Measurements from ENCODE around the gene FBXO3. TPM values are rescaled to one million over a fixed set of nuclear protein-coding genes. Genes with fewer than 3 reads are reported as not detected.

Gene FBXO3
- total RNA-seq, 1 experiment from 2014 or later = 18.9 TPM

DNA sequence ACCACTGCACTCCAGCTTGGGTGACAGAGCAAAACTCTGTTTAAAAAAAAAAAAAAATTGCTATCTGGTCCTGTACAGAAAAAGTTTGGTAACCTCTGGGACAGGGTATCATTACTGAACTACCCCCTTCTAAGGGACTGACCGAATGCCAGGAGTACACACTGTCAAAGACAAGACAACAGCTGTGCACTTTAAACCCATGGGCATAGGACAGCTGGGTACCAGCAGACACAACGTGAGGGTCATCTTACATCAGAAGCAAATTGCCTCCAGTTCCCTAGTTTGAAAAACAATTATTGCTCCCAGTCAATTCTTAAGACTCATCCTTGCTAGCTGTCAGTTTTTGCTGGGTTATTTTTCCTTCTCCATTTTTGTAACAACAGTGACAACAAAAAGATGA, 55.9 kb downstream of the FBXO3 start:
- Histone ChIP-seq H3K79me2 (ENCODE audit: insufficient read depth, low read length) (no peaks in the 10 kb centered on the region; the same call in 1 of the 2 replicates), H3K56ac (ENCODE audit: insufficient read length, low read depth, low read length) (no peak overlapping the region), H3K14ac (ENCODE audit: insufficient read depth, low read length) (no peak overlapping the region), H4K8ac (replicated peaks; ENCODE audit: insufficient read length, low read depth, low read length) (no peak overlapping the region), H3K27ac (ENCODE audit: insufficient read length, low read depth, low read length) (no peak overlapping the region), H2BK120ac (ENCODE audit: low read depth, low read length, poor library complexity, severe bottlenecking) (no peak overlapping the region), H3T11ph (ENCODE audit: low read length) (no peak overlapping the region), H2AK5ac (ENCODE audit: insufficient read length, low read length) (no peak overlapping the region), H3K23me2 (ENCODE audit: insufficient read length, low read depth, low read length, poor library complexity, severe bottlenecking) (no peaks in the 10 kb centered on the region), H3K18ac (ENCODE audit: insufficient read length, low read depth, low read length) (no peak overlapping the region), H4K20me1 (ENCODE audit: control insufficient read depth, insufficient read depth, insufficient read length) (no peaks in the 10 kb centered on the region), H2BK15ac (ENCODE audit: low read depth, low read length) (no peak overlapping the region), H2AFZ (ENCODE audit: low read length) (no peak overlapping the region), H3K9ac (ENCODE audit: extremely low read depth, insufficient read length, low read length) (no peak overlapping the region), H3K4me2 (ENCODE audit: insufficient read depth, insufficient read length, low read length) (no peak overlapping the region), H3K27me3 (ENCODE audit: insufficient read depth, low read length) (no peaks in the 10 kb centered on the region), H3K4me1 (ENCODE audit: insufficient read depth, low read length) (no peaks in the 10 kb centered on the region), H3K23ac (ENCODE audit: insufficient read length, low read depth, low read length) (no peak overlapping the region), H3K79me1 (ENCODE audit: insufficient read depth, low read depth, low read length, poor library complexity, severe bottlenecking) (no peaks in the 10 kb centered on the region), H3K4ac (ENCODE audit: low read depth, low read length) (no peak overlapping the region), H3K9me3 (ENCODE audit: control insufficient read depth, low read depth, low read length) (no peaks in the 10 kb centered on the region), H2BK20ac (ENCODE audit: low read depth, low read length, poor library complexity, severe bottlenecking) (no peak overlapping the region), H4K5ac (ENCODE audit: insufficient read length, low read depth, low read length) (no peak overlapping the region), H2BK5ac (ENCODE audit: insufficient read length, low read length) (no peak overlapping the region), H4K91ac (ENCODE audit: insufficient read length, low read depth, low read length) (no peak overlapping the region), H2BK12ac (ENCODE audit: insufficient read length, low read depth, low read length) (no peak overlapping the region)
- Mint-ChIP-seq H3K36me3 (ENCODE audit: insufficient read depth in 1 of 3, low read depth in 3 of 3) (peaks cover 0 to 39% (median 35%) of the 10 kb centered on the region in 3 experiments; a peak in 6 of 7 replicates), H3K27me3 (ENCODE audit: low read depth) (no peaks in the 10 kb centered on the region), H3K27ac (no peak overlapping the region), H3K4me1 (peaks cover 3% of the 10 kb centered on the region in 2 experiments), H3K9me3 (no peaks in the 10 kb centered on the region), H3K4me3 (no peak overlapping the region)
- no CpG with 5 or more reads among the region's 2 CpGs for WGBS (ENCODE audit: extremely low coverage, insufficient read length, low lambda C conversion rate)
- no peak for TF ChIP-seq CTCF (conservative IDR thresholded peaks at IDR 0.05)
- no peak for DNase-seq

All from H9 (cell line).